ENCODE results near the gene OTP. TPM values are rescaled to one million over a fixed set of nuclear protein-coding genes. Genes with fewer than 3 reads are reported as not detected.

OTP gene
- total RNA-seq, 6 experiments from 2014 or later, result not detected

DNA sequence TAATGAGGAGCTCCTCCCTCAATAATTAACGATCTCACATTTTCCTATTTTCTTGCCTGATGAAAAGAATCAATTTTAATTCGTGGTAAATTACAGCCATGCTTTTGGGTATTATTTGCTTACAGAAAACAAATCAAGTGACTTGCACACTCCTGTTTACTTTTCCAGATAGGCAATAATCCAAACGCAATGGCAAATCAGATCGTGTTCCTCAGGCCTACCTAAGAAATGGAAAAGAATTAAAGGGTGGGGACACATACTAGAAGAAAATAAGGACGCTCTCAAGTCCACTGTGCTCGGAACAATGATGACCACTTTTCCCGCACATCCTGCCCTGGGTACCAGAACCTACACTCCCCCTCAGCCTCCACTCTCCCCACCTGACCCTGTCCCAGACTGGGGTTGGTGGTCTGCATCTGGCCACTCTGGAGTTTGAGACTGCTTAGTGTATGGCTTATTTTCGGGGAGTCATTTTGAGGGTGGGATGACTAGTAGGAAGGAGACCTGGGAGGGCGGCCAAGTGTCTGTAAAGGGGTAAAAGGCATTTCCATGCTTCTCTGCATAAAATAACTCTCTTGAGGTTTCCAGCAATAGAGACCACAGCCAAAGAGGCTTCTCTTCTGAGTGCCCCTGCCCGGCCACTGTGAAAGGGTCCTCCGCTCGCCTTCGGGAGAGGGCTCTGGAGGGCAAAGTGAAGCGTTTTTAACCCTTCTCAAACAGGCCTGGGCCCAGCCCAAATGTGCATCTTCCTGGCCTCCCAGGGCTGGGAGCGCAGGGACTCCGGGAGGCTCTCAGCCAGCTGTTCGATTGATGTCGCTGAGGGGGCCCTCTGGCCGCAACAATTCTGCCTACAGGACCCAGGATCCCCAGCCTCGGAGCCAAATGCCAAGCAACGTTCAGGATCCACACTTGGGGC is 4.5 kb upstream of the OTP start:
- TF ChIP-seq, protein P1, sequence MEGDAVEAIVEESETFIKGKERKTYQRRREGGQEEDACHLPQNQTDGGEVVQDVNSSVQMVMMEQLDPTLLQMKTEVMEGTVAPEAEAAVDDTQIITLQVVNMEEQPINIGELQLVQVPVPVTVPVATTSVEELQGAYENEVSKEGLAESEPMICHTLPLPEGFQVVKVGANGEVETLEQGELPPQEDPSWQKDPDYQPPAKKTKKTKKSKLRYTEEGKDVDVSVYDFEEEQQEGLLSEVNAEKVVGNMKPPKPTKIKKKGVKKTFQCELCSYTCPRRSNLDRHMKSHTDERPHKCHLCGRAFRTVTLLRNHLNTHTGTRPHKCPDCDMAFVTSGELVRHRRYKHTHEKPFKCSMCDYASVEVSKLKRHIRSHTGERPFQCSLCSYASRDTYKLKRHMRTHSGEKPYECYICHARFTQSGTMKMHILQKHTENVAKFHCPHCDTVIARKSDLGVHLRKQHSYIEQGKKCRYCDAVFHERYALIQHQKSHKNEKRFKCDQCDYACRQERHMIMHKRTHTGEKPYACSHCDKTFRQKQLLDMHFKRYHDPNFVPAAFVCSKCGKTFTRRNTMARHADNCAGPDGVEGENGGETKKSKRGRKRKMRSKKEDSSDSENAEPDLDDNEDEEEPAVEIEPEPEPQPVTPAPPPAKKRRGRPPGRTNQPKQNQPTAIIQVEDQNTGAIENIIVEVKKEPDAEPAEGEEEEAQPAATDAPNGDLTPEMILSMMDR (IDR thresholded peaks at IDR 0.05), result no peak
- H3K27ac Mint-ChIP-seq, result no peak overlapping the region
- H3K36me3 Mint-ChIP-seq (ENCODE audit: low read depth), result peaks cover 6% of the 10 kb centered on the region; the same call in 1 of the 2 replicates
- no peak for DNase-seq
- no peak overlapping the region; the same call in 1 of the 2 replicates for H3K4me3 Mint-ChIP-seq
- no peaks in the 10 kb centered on the region for H3K9me3 Mint-ChIP-seq
- H3K4me1 Mint-ChIP-seq (ENCODE audit: low read depth), result peaks cover 7% of the 10 kb centered on the region; the same call in 1 of the 2 replicates
- H3K27me3 Mint-ChIP-seq (ENCODE audit: insufficient read depth), result peaks cover 68% of the 10 kb centered on the region

DNA sequence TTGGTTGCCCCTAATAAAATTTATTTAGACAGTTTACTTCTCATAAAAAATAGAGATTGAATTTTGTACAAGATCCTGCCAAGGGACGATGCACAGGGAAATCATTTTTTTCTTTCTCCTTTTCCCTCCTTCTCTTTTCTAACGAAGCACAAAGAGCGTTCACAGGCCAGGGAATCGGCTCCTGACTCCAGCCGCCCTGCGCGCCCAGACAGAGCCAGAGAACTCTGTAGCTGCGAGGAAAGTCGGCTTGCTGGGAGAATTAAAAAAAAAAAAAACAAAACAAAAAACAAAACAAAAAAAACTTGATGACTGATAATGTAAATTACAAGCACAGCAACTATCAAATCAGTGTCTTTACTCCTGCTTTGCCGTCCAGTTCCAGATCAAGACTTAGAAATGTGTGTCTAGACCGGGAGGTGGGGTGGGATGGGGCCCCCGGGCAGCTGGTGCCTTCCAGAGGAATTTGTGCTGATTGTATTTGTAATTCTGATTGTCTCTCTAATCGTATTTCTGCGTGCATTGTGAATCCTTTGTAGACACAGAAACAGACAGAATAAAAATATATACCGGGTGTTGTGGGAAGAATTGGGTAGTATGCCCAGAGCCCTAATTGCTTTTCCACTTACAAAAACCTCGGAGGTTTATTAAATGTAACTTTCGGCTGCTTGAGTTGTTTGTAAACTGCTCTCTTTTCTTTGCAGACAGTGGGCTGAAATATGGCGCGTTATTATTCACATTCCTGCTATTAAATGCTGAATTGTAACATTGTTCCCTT is 3.6 kb upstream of the OTP start:
- TF ChIP-seq, protein P1 (IDR thresholded peaks at IDR 0.05), result no peak
- H3K4me3 Mint-ChIP-seq, result no peak overlapping the region
- H3K9me3 Mint-ChIP-seq, result no peaks in the 10 kb centered on the region
- DNase-seq, result no peak
- peaks cover 10% of the 10 kb centered on the region; the same call in 1 of the 2 replicates for H3K36me3 Mint-ChIP-seq (ENCODE audit: low read depth)
- peaks cover 14% of the 10 kb centered on the region for H3K4me1 Mint-ChIP-seq (ENCODE audit: low read depth)
- peaks cover 73% of the 10 kb centered on the region for H3K27me3 Mint-ChIP-seq (ENCODE audit: insufficient read depth)
- no peak overlapping the region for H3K27ac Mint-ChIP-seq

DNA sequence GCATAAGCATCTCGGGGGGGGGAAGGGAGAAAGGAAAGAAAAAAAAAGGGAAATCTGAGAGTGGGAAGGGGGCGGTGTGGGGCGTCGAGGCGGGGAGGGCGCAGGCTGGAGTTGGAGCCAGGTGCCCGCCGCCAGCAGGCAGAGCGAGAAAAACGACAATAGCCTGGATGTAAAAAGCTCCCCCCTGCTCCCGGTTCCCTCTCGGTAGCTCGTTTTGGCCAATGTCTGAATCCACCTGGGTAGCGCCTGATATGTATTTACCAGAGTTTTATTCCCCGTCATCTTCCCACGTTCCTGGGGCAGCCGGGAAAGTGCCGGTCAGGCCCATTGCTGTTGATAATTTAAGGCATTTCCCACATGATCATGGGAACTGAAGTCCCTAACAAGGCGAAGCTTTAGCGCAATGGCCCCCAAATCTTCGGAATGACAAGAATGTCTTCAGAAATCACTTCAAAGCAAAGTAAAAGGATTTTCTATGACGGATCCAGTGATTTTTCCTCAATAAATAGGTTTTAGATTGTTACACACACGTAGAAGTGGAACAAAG is 3.0 kb upstream of the OTP start:
- Mint-ChIP-seq H3K27me3 (ENCODE audit: insufficient read depth) (peaks cover 73% of the 10 kb centered on the region), H3K27ac (no peak overlapping the region), H3K36me3 (ENCODE audit: low read depth) (peaks cover 10% of the 10 kb centered on the region; the same call in 1 of the 2 replicates), H3K9me3 (no peaks in the 10 kb centered on the region), H3K4me3 (no peak overlapping the region), H3K4me1 (ENCODE audit: low read depth) (peaks cover 14% of the 10 kb centered on the region)
- TF ChIP-seq, protein P1 (IDR thresholded peaks at IDR 0.05), result no peak
- DNase-seq, result no peak

DNA sequence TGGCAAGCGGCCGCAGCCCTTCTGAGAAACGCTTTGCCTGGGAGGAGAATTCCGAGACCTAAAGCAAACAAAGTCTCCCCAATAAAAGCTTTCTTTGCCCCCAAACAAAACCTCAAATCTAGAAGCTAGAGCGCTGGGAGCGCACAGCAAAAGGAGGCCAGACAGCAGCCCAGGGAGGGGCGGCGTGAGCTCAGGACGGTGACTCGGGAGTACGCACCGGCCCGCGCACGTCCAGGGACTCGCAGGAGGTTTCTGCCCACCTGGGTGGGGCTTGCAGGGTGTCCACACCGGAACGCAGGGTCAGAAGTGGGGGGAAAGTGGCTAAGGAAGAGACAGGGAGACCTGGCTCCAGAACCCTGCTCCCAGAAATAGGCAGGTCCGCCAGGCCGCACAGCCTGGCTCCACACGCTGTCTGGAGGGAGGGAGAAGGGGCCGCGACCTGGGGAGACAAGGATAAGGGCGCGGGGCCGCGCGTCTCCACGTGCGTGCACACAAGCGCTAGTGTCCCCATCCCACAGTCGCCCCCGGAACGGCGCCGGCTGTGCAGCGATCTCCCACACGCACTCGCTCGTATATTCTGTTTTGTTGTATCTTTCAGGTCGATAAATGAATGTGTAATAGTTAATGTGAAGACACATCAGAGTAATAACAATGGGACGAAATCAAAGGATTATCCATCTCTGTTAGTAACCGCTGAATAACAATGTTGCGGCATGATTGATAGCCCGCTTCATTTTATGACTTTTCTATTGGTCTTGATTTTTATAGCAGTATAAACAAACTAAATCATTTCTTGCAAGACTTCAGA is 2.3 kb upstream of the OTP start:
- Mint-ChIP-seq H3K4me3 (no peak overlapping the region), H3K27me3 (ENCODE audit: insufficient read depth) (peaks cover 71% of the 10 kb centered on the region), H3K9me3 (0 out of 2 replicates have a peak, but pooled peaks cover 6% of the 10 kb centered on the region), H3K27ac (no peak overlapping the region), H3K36me3 (ENCODE audit: low read depth) (peaks cover 10% of the 10 kb centered on the region; the same call in 1 of the 2 replicates), H3K4me1 (ENCODE audit: low read depth) (peaks cover 14% of the 10 kb centered on the region)
- DNase-seq, result no peak
- TF ChIP-seq, protein P1 (IDR thresholded peaks at IDR 0.05), result no peak
